ENCODE results near the gene PPFIA4.

GRCh38 chr1:203075236-203076030 lies 49.1 kb downstream of the PPFIA4 start:
- TF ChIP-seq, protein P1, sequence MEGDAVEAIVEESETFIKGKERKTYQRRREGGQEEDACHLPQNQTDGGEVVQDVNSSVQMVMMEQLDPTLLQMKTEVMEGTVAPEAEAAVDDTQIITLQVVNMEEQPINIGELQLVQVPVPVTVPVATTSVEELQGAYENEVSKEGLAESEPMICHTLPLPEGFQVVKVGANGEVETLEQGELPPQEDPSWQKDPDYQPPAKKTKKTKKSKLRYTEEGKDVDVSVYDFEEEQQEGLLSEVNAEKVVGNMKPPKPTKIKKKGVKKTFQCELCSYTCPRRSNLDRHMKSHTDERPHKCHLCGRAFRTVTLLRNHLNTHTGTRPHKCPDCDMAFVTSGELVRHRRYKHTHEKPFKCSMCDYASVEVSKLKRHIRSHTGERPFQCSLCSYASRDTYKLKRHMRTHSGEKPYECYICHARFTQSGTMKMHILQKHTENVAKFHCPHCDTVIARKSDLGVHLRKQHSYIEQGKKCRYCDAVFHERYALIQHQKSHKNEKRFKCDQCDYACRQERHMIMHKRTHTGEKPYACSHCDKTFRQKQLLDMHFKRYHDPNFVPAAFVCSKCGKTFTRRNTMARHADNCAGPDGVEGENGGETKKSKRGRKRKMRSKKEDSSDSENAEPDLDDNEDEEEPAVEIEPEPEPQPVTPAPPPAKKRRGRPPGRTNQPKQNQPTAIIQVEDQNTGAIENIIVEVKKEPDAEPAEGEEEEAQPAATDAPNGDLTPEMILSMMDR (IDR thresholded peaks at IDR 0.05; ENCODE audit: borderline replicate concordance, extremely low read depth, low read length, poor library complexity, severe bottlenecking): no peak
- TF ChIP-seq EZH2 (IDR thresholded peaks at IDR 0.05; ENCODE audit: borderline replicate concordance, low read depth, low read length, severe bottlenecking): no peak

Measured in DND-41 (cell line).